ENCODE measurements around the gene ENDOV.

- TF ChIP-seq EP300 (IDR thresholded peaks at IDR 0.05) (no peak), POLR2AphosphoS5 (IDR thresholded peaks at IDR 0.05) (no peak), CTCF (IDR thresholded peaks at IDR 0.05) (no peak)
Observed at GRCh38 chr17:80457236-80457856, 42.4 kb downstream of the ENDOV start.
